Stimulated activated CD4-positive, alpha-beta T cell treated with anti-CD3 and anti-CD28 coated beads, Interleukin-4, amount 100 ng/mL, for 48 hours (primary cell): Measurements from ENCODE around the gene ANKRD13A.
A peak's percentile ranks its signal among the peaks of the same experiment; 100 is the strongest.
"Not testable (repeated sequence)": the region's sequence is repeated elsewhere in the genome, so short reads cannot be mapped to it uniquely, and the experiment has no call there.

Source experiments
- DNase-seq, 2 donors: peaks; one replicate each; pipeline ENCODE4 v3.0.0-alpha.2; 2020; ENCODE audit warnings: low read depth in 2 of 2

Gene ANKRD13A

DNA sequence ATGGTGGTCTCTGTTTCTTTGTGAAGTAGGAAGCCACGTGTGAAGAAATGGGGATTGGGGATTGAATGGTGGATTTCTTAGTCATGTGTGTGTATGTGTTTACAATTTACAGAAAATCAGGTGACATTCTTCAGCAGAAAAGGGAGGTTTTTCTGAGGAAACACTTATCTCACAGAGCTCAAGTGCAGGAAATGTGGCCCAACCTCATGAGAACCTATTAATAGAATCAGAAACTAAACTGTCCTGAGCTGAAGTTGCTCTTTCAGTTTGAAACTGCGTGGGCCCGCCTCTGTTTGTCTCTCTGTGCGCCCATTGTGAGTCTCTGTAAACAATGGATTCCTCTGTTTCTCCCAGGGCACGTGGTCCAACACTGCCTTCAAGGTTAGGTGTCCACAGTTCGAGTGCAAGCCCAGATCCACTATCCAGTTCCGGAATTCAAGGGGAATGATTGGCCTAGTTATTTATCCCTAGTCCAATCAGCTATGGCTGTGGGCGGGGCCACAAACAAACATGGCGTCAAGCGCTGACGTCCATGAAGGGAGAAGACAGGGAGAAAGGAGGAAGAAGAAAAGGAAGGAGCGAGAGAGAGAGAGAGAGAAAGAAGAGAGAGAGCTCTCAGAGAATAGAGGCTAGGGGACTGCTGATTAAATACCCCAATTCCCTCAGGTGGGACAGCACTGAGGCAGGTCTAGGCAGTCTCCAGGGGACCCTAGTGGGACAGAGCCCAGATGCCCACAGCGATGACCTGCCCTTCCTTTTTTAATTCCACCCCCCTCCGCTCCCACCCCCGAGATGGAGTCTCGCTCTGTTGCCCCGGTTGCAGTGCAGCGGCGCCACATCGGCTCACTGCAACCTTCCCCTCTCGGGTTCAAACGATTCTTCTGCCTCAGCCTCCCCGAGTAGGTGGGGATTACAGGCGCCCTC, 80.5 kb downstream of the ANKRD13A start:
- DNase-seq: peak; percentile 59 to 63

DNA sequence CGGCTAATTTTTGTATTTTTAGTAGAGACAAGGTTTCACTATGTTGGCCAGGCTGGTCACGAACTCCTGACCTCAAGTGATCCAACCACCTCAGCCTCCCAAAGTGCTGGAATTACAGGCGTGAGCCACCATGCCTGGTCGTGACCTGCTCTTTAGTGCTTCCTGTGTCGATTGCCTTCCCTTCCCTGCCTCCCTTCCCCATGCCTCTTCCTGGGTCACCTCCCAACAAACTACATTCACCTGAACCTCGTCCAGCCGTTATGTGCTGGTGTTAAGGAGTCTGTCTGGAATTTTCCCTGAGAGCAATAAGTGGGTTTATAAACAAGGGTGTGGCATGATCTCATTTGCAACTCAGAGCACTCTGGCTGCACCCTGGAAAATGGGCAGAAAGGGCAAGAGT, 81.2 kb downstream of the ANKRD13A start:
- no peak for DNase-seq

DNA sequence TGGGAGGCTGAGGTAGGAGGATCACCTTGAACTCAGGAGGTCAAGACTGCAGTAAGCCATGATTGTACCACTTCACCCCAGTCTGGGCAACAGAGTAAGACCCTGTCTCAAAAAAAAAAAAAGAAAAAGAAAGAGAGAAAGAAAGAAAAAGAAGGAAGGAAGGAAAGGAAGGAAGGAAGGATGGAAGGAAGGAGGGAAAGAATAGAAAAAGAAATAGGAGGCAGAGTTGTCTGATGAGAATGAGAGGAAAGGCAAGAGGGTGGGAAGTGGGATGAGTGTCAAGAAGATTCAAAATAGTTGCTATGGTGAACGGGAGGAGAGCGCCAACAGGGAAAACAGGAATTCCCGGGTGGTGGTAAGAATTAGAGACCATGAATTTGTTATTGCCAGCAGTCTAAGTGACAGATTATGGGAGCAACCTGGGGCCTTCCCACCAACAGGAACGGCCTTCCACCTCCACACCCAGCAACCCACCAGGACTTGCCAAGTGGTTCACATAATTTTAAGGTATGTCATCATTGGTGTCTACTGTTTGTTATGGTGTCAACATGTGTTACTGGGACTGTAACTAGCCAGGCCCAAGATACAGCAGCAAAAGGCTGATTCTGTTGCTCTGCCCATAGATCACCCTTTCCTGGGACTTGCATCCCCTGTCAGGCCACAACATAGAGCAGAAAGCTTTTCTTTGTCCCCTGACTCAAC, 85.2 kb downstream of the ANKRD13A start:
- no peak for DNase-seq

DNA sequence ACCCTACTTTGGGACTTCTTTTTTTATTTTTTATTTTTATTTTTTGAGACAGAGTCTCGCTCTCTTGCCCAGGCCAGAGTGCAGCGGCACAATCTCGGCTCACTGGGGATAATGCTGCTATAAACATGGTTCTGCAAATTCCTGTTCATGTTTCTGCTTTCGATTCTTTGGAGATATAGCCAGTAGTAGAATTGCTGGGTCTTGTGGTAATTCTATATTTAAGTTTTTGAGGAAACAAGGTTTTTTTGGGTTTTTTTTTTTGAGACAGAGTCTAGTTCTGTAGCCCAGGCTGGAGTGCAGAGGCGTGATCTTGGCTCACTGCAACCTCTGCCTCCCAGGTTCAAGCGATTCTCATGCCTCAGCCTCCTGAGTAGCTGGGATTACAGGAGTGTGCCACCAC, 89.0 kb downstream of the ANKRD13A start:
- DNase-seq: not testable (repeated sequence)

DNA sequence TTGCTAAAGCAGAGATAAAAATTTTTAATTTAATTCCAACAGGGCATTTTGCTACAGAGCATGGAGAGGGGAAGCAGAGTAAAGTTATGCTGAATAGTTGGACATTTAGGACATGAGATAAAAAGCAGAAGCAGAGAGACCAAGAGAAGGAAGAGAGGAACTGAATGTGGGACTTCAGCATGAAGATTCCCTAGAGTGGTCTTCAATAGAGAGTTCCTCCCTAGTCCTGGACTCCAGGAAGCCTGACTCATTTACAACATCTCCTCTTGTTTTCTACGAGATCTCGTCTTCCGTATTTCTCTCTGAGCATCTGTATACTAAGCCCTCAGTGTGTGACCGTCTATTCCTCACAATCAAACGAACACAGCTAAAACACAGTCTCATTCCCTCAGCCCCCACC, 89.7 kb downstream of the ANKRD13A start:
- DNase-seq: no peak
